Heart right ventricle (tissue), 16 donors: ENCODE data around the gene TMEM170A. TPM values are rescaled to one million over a fixed set of nuclear protein-coding genes. Genes with fewer than 3 reads are reported as not detected.

ENCODE experiments used
- ATAC-seq, 8 donors: fragments of 200-7000 bp; cut with Tn5 transposase; one replicate each; pipeline ENCODE4 v1.9.1; 2020; ENCODE audit warnings: mild to moderate bottlenecking in 8 of 8, moderate library complexity in 8 of 8, moderate number of reproducible peaks in 1 of 8
- DNase-seq, 2 donors: peaks; one replicate each; pipeline ENCODE4 v3.0.0-alpha.2; 2020
- H3K27ac ChIP-seq, 10 donors: fragments of 200-600 bp; sonication (generic) in 2 of 10; one replicate each; pipeline versions ENCODE4 v1.5.0 to v1.8.0; 2020 to 2022; ENCODE audit warnings: mild to moderate bottlenecking in 3 of 10
- H3K27me3 ChIP-seq, 7 donors: fragments of 200-600 bp; one replicate each; pipeline ENCODE4 v1.8.0; 2021 to 2022; ENCODE audit warnings: mild to moderate bottlenecking in 2 of 7
- H3K36me3 ChIP-seq, 9 donors: fragments of 200-600 bp; sonication (generic) in 1 of 9; one replicate each; pipeline versions ENCODE4 v1.5.0 to v1.8.0; 2020 to 2022; ENCODE audit warnings: mild to moderate bottlenecking in 2 of 9
- H3K4me1 ChIP-seq, 9 donors: fragments of 200-600 bp; sonication (generic) in 1 of 9; one replicate each; pipeline versions ENCODE4 v1.5.0 to v1.8.0; 2020 to 2022; ENCODE audit warnings: mild to moderate bottlenecking in 4 of 9
- H3K4me3 ChIP-seq, 10 donors: fragments of 200-600 bp; sonication (generic) in 2 of 10; one replicate each; pipeline versions ENCODE4 v1.5.0 to v1.8.0; 2020 to 2022; ENCODE audit warnings: mild to moderate bottlenecking in 7 of 10, moderate library complexity in 2 of 10
- H3K9me3 ChIP-seq, 11 donors: fragments of 200-600 bp in 10 of 11; sonication (generic) in 2 of 11; one replicate each; pipeline versions ENCODE4 v1.5.0 to v1.8.0; 2013 to 2022; ENCODE audit warnings: mild to moderate bottlenecking in 2 of 11, control low read depth in 1 of 11, moderate library complexity in 1 of 11
- CTCF ChIP-seq, 9 donors: fragments of 200-600 bp; sonication (generic) in 2 of 9; IDR thresholded peaks; one replicate each; pipeline versions ENCODE4 v1.5.0 to v1.8.0; 2021 to 2022; ENCODE audit warnings: antibody characterized with exemption in 9 of 9, mild to moderate bottlenecking in 5 of 9, moderate library complexity in 1 of 9
- WGBS, 2 donors: extraction: QIAGEN DNeasy Blood & Tissue Kit; methylation state at CpG; one replicate each; pipeline ENCODE4 v1.1.7; 2013; ENCODE audit warnings: inconsistent platforms in 1 of 2; 5-methylcytosine and 5-hydroxymethylcytosine counted together
- intact Hi-C, 10 donors: fragments of 100-400 bp; cut with DNase I; formaldehyde crosslinking; loops; one replicate each; pipeline versions ENCODE4 v1.11.1 to v1.14.2; 2022
- polyA plus RNA-seq, 2 donors: library from polyadenylated mRNA; stranded (reverse); fragments of 200-250 nt; gene quantifications; one replicate each; pipeline ENCODE4 v1.2.3, GENCODE V29; 2013
- total RNA-seq, 10 donors: library from RNA; stranded (reverse); fragmentation: NEBNext Ultra II Directional in 3 of 10; extraction: Animal tissue kit (Norgen Biotek cat#: 25700) in 3 of 10; gene quantifications; one replicate each; pipeline versions ENCODE4 v1.2.1 to v1.2.4, GENCODE V29; 2021 to 2023
- donor health status: Arrhythmogenic right ventricular cardiomyopathy.
- donor health status: ischemic (EF 13 %, LVEDD 7.1; RV severe dilation, severe dysfunction).
- donor health status: healthy with polysubstance abuse.
- donor health status: DM: no; HTN: yes; CAD: no.
- donor health status: DM: no; HTN: no; CAD: no.
- donor health status: ischemic (EF 25% LVEDD 6.9; RV normal size, moderate dysfunction).
- donor health status: ischemic (EF 25% LVEDD 5.7; RV mildly dilated, moderate dysfunction).
- donor health status: healthy.
- donor health status: DM: yes; HTN: yes; CAD: no.
- donor health status: Ischemic cardiomyopathy.
- donor health status: ischemic (EF 35%, LVEDD 5.7; RV mildly dilated, moderate dysfunction).
- donor health status: nonischemic (EF 11% LVEDD 7.7; RV severe dilation, severe dysfunction).
- donor health status: DM: yes; HTN: yes; CAD: no.
- donor health status: PGD.
- donor health status: ischemic (EF 29% LVEDD 5.4; RV normal size, mild dysfunction).
- donor health status: nonischemic (EF 23%, LVEDD 6.1; RV moderate dilation, normal function).

TMEM170A gene
- total and polyA plus RNA-seq, 12 donors: 3.8 to 12.5 (median 8.8) TPM

- intact Hi-C loops: no loop called here
- 91 to 92% methylated on average over 4 of the region's 4 CpGs for WGBS, 2 donors
- Histone ChIP-seq H3K9me3 (no peaks in the 10 kb centered on the region), H3K27me3 (no peaks in the 10 kb centered on the region), H3K27ac (no peak overlapping the region), H3K36me3 (peaks cover 0 to 78% (median 26%) of the 10 kb centered on the region in 9 donors), H3K4me1 (peaks cover 0 to 21% (median 16%) of the 10 kb centered on the region in 9 donors), H3K4me3 (no peak overlapping the region)
- ATAC-seq: no peak
- DNase-seq: no peak
- no peak for TF ChIP-seq CTCF (IDR thresholded peaks at IDR 0.05)
Observed at GRCh38 chr16:75406943-75407342, 57.5 kb downstream of the TMEM170A start.

DNA sequence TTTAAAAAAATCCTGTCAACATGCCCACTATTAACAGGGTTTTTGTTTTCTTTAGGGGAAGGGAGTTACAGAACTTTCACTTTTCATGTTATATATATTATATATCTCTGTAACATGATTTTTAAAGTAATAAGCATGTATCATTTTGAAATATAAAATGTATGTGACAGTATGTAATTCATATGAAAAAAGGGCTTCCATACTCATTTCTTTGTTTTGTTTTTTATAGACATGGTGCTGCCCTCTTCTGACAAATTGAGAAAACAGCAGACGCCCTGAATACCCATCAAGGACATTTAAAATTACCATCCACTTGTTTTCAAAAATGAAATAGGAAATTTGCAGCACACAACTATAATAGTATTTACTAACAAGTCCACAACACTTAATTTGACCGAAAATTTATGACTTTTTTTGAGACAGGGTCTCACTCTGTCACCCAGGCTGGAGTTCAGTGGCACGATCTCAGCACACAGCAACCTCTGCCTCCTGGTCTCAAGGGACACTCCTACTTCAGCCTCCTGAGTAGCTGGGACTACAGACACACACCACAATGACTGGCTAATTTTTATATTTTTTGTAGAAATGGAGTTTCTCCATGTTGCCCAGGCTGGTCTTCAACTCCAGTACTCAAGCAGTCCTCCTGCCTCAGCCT lies 61.5 kb downstream of the TMEM170A start:
- peak overlapping the region in 8 of 10 donors; percentile 28 to 86 (median 74) for H3K27ac ChIP-seq
- no peaks in the 10 kb centered on the region for H3K27me3 ChIP-seq
- peaks cover 0 to 44% (median 6%) of the 10 kb centered on the region in 9 donors for H3K36me3 ChIP-seq
- H3K4me1 ChIP-seq: peaks cover 0 to 28% (median 25%) of the 10 kb centered on the region in 9 donors
- H3K4me3 ChIP-seq: no peak overlapping the region
- TF ChIP-seq CTCF (IDR thresholded peaks at IDR 0.05): peak; percentile 53 to 82 (median 74)
- ATAC-seq (peak in 5 of 8 donors; percentile 30 to 69 (median 56)), DNase-seq (no peak)
- no peaks in the 10 kb centered on the region for H3K9me3 ChIP-seq
- WGBS, 2 donors: 32% methylated on average over 3 of the region's 3 CpGs
- intact Hi-C loops: loop anchor here in 7 of 10 donors (1.0 to 5.0 kb wide), 5 partner anchors 171 to 206 kb away; no protein-coding TSS in a partner anchor

GRCh38 chr16:75402159-75402820 lies 62.2 kb downstream of the TMEM170A start:
- ATAC-seq (peak in 6 of 8 donors; percentile 41 to 75 (median 64)), DNase-seq (peak in 1 of 2 donors; percentile 15)
- H3K36me3 ChIP-seq: peaks cover 0 to 41% (median 6%) of the 10 kb centered on the region in 9 donors
- H3K4me3 ChIP-seq: no peak overlapping the region
- 13 to 19% methylated on average over 2 of the region's 2 CpGs for WGBS, 2 donors
- peaks cover 0 to 34% (median 21%) of the 10 kb centered on the region in 9 donors for H3K4me1 ChIP-seq
- no peaks in the 10 kb centered on the region for H3K9me3 ChIP-seq
- no peaks in the 10 kb centered on the region for H3K27me3 ChIP-seq
- TF ChIP-seq CTCF (IDR thresholded peaks at IDR 0.05): no peak
- peak overlapping the region in 8 of 10 donors; percentile 28 to 86 (median 74) for H3K27ac ChIP-seq
- intact Hi-C loops: loop anchor here in 5 of 10 donors (2.0 to 5.0 kb wide), 4 partner anchors 170 to 205 kb away; no protein-coding TSS in a partner anchor

DNA sequence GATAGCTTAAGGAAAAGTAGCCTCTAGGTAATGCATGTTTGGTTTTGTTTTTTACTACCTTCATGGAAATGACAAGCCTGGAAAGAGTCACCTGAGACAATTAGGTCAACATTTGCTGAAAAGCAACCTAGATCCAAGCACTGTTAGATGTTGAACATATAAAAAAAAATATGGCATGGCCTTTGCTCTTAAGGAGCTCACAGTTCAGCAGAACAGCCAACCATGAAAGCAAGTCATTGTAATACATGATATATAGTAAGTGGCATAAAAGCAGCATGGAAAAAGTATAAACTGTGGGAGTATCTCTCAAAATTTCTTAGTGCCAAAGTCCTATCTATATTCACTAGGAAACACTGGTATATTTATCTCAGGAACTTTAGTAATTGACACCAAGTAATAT lies 62.8 kb downstream of the TMEM170A start:
- Histone ChIP-seq H3K4me3 (no peak overlapping the region), H3K4me1 (peaks cover 0 to 34% (median 21%) of the 10 kb centered on the region in 9 donors), H3K27me3 (no peaks in the 10 kb centered on the region), H3K9me3 (no peaks in the 10 kb centered on the region), H3K36me3 (peaks cover 0 to 35% (median 4%) of the 10 kb centered on the region in 9 donors), H3K27ac (peak overlapping the region in 8 of 10 donors; percentile 28 to 86 (median 74))
- DNase-seq: no peak
- peak in 4 of 8 donors; percentile 6 to 18 (median 7) for ATAC-seq
- TF ChIP-seq CTCF (IDR thresholded peaks at IDR 0.05): no peak
- intact Hi-C loops: loop anchor here in 5 of 10 donors (2.0 to 5.0 kb wide), 4 partner anchors 169 to 204 kb away; no protein-coding TSS in a partner anchor
